HEK293T (cell line): ENCODE measurements around the gene LTBR.

Experiments
- CTCF ChIA-PET: fragments of 350-600 bp; formaldehyde crosslinking; extraction: SDS; loops from one replicate; lab custom pipeline; 2021; ENCODE audit warnings: antibody characterized with exemption, inconsistent platforms; lab: Yijun Ruan, JAX
- POLR2A ChIA-PET: fragments of 350-600 bp; formaldehyde crosslinking; extraction: SDS; loops from one replicate; lab custom pipeline; 2020; ENCODE audit warnings: antibody characterized with exemption, inconsistent platforms; lab: Yijun Ruan, JAX
- DNase-seq: peaks from one replicate; pipeline ENCODE4 v3.0.0; 2012; ENCODE audit warnings: mixed read lengths; ENCODE audit errors: extremely low spot score
- ARNT ChIP-seq: fragments of 450-650 bp; IDR thresholded peaks from 2 replicates; pipeline ENCODE4 v1.6.1; 2017; ENCODE audit warnings: mild to moderate bottlenecking
- BHLHE40 ChIP-seq: fragments of 450-650 bp; IDR thresholded peaks from 2 replicates; pipeline ENCODE4 v1.6.1; 2016; ENCODE audit warnings: mild to moderate bottlenecking, moderate library complexity, borderline replicate concordance
- CTBP1 ChIP-seq: fragments of 450-650 bp; IDR thresholded peaks from 2 replicates; pipeline ENCODE4 v1.6.1; 2016; ENCODE audit warnings: borderline replicate concordance
- ELF4 ChIP-seq: fragments of 450-650 bp; IDR thresholded peaks from 2 replicates; pipeline ENCODE4 v1.6.1; 2017; ENCODE audit warnings: antibody characterized with exemption
- FOXA1 ChIP-seq: fragments of 450-650 bp; IDR thresholded peaks from 2 replicates; pipeline ENCODE4 v1.6.1; 2016; ENCODE audit warnings: mild to moderate bottlenecking
- FOXK2 ChIP-seq: fragments of 450-650 bp; IDR thresholded peaks from 2 replicates; pipeline ENCODE4 v1.6.1; 2016; ENCODE audit warnings: mild to moderate bottlenecking
- FOXM1 ChIP-seq: fragments of 450-650 bp; IDR thresholded peaks from 2 replicates; pipeline ENCODE4 v1.6.1; 2017; ENCODE audit warnings: mild to moderate bottlenecking, borderline replicate concordance
- HDGF ChIP-seq: fragments of 450-650 bp; IDR thresholded peaks from 2 replicates; pipeline ENCODE4 v1.6.1; 2017; ENCODE audit warnings: antibody characterized with exemption, borderline replicate concordance
- L3MBTL2 ChIP-seq: fragments of 450-650 bp; conservative IDR thresholded peaks from 2 replicates; pipeline ENCODE4 v1.6.1; 2016; ENCODE audit warnings: mild to moderate bottlenecking
- LEF1 ChIP-seq: fragments of 450-650 bp; IDR thresholded peaks from 2 replicates; pipeline ENCODE4 v1.6.1; 2017; ENCODE audit warnings: mild to moderate bottlenecking, borderline replicate concordance
- NFRKB ChIP-seq: fragments of 450-650 bp; IDR thresholded peaks from 2 replicates; pipeline ENCODE4 v1.6.1; 2016; ENCODE audit warnings: mild to moderate bottlenecking, moderate library complexity
- SP1 ChIP-seq: fragments of 450-650 bp; IDR thresholded peaks from 2 replicates; pipeline ENCODE4 v1.6.1; 2017
- SUZ12 ChIP-seq: fragments of 450-650 bp; IDR thresholded peaks from 2 replicates; pipeline ENCODE4 v1.6.1; 2016; ENCODE audit warnings: mild to moderate bottlenecking
- TARDBP ChIP-seq: fragments of 450-650 bp; IDR thresholded peaks from 2 replicates; pipeline ENCODE4 v1.6.1; 2016
- ZNF384 ChIP-seq: fragments of 450-650 bp; IDR thresholded peaks from 2 replicates; pipeline ENCODE4 v1.6.1; 2016
- TF ChIP-seq, protein P1 (sequence below): fragments of 450-650 bp; IDR thresholded peaks from 2 replicates; pipeline ENCODE4 v1.6.1; 2016

Gene LTBR

DNA sequence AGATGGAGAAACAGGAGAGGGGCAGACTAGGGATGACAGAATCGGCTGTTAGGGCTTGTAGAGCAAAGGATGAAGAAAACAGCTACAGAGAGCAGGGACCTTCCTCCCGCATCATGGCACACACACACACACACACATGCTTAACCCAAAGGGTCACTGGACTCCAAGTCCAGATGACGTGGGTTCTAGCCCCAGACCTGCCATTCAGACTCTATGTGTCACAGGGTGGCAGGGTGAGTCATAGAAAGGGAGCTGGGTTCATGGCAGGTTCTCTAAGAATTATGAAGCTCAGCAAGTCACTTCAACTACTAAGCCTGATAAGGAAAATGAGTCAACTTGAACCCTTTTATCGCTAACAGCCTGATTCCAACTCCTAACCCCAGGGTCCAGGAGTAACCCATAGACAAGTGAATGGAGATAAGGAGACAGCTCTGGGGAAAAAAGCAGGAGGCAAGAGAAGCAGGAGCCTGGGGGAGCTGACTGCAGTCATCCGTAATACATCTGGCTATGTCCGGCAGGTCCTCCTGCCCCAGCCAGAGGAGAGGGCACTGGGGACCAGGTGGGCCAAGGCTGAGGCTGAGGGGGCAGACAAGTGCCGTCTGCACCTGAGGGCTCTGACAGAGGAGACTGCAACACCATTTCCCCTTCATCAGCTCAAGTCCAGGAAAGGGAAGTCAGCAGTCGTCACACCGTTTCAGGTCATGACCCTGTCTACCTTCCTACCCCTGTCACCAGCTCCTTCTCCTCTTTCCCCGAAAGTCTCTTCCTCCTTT is 38.5 kb upstream of the LTBR start:
- ChIA-PET CTCF (interaction anchor here (0.6 to 2.0 kb wide), 9 partner anchors 9 to 61 kb away, joined by 3 to 11 read pairs (median 4); no protein-coding TSS in a partner anchor), POLR2A (interaction anchor here (0.6 to 2.0 kb wide), 8 partner anchors 9 to 189 kb away, joined by 3 to 23 read pairs (median 4); partner anchors contain the start of genes GAPDH, MRPL51, SCNN1A and TAPBPL)
- no peak for DNase-seq
- no peak for TF ChIP-seq ELF4
- no peak for TF ChIP-seq FOXM1
- no peak for TF ChIP-seq FOXK2

- POLR2A ChIA-PET: interaction anchor here (0.8 to 2.0 kb wide), 6 partner anchors 10 to 188 kb away, joined by 3 to 23 read pairs (median 8); partner anchors contain the start of genes GAPDH, MRPL51 and VAMP1
- CTCF ChIA-PET: interaction anchor here (0.6 to 1.2 kb wide), 4 partner anchors 10 to 216 kb away, joined by 3 to 6 read pairs (median 4); no protein-coding TSS in a partner anchor
- TF ChIP-seq BHLHE40 (no peak), FOXA1 (no peak), SUZ12 (no peak), FOXK2 (no peak)
- DNase-seq: no peak
These were observed 37.6 kb upstream of the LTBR start for GRCh38 chr12:6346235-6346832.

GRCh38 chr12:6346942-6347341 is 37.0 kb upstream of the LTBR start:
- ChIA-PET CTCF (no interaction called here), POLR2A (interaction anchor here (1.9 kb wide), 1 partner anchor 10 kb away, joined by 23 read pairs; no protein-coding TSS in a partner anchor)
- TF ChIP-seq NFRKB: no peak
- no peak for TF ChIP-seq FOXK2
- no peak for TF ChIP-seq ARNT
- no peak for TF ChIP-seq LEF1
- no peak for TF ChIP-seq TARDBP
- TF ChIP-seq FOXA1: no peak
- TF ChIP-seq SP1: no peak
- TF ChIP-seq ELF4: no peak
- TF ChIP-seq FOXM1: no peak
- TF ChIP-seq SUZ12: no peak
- TF ChIP-seq CTBP1: no peak
- TF ChIP-seq ZNF384: no peak
- TF ChIP-seq BHLHE40: no peak
- TF ChIP-seq L3MBTL2: no peak
- no peak for TF ChIP-seq HDGF
- no peak for DNase-seq

GRCh38 chr12:6347367-6348338 is 36.3 kb upstream of the LTBR start:
- ChIA-PET CTCF (interaction anchor here (0.6 kb wide), 1 partner anchor 69 kb away, joined by 3 read pairs; no protein-coding TSS in a partner anchor), POLR2A (interaction anchor here (0.8 kb wide), 1 partner anchor 11 kb away, joined by 6 read pairs; no protein-coding TSS in a partner anchor)
- TF ChIP-seq BHLHE40 (no peak), SP1 (no peak), ARNT (no peak), HDGF (no peak), FOXM1 (no peak), FOXK2 (no peak)
- TF ChIP-seq, protein P1, sequence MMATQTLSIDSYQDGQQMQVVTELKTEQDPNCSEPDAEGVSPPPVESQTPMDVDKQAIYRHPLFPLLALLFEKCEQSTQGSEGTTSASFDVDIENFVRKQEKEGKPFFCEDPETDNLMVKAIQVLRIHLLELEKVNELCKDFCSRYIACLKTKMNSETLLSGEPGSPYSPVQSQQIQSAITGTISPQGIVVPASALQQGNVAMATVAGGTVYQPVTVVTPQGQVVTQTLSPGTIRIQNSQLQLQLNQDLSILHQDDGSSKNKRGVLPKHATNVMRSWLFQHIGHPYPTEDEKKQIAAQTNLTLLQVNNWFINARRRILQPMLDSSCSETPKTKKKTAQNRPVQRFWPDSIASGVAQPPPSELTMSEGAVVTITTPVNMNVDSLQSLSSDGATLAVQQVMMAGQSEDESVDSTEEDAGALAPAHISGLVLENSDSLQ: no peak
- DNase-seq: no peak

GRCh38 chr12:6351622-6352021 is 32.3 kb upstream of the LTBR start:
- CTCF ChIA-PET: no interaction called here
- POLR2A ChIA-PET: interaction anchor here (1.1 to 1.6 kb wide), 2 partner anchors 12 to 15 kb away, joined by 3 to 4 read pairs; no protein-coding TSS in a partner anchor
- no peak for TF ChIP-seq FOXM1
- no peak for TF ChIP-seq ELF4
- TF ChIP-seq CTBP1: no peak
- no peak for TF ChIP-seq SUZ12
- TF ChIP-seq FOXA1: no peak
- no peak for TF ChIP-seq TARDBP
- no peak for TF ChIP-seq L3MBTL2
- TF ChIP-seq ZNF384: no peak
- no peak for TF ChIP-seq NFRKB
- DNase-seq: no peak

- CTCF ChIA-PET: no interaction called here
- POLR2A ChIA-PET: interaction anchor here (1.1 to 1.6 kb wide), 2 partner anchors 11 to 16 kb away, joined by 3 to 4 read pairs; no protein-coding TSS in a partner anchor
These were observed 31.5 kb upstream of the LTBR start for GRCh38 chr12:6352193-6353173.

More at GRCh38 chr12:6352193-6353173, 31.5 kb upstream of the LTBR start:
- DNase-seq: no peak
- TF ChIP-seq NFRKB: no peak
- no peak for TF ChIP-seq SP1
- TF ChIP-seq SUZ12: no peak
